ENCODE results near the gene ZCCHC12.

ZCCHC12 gene

DNA sequence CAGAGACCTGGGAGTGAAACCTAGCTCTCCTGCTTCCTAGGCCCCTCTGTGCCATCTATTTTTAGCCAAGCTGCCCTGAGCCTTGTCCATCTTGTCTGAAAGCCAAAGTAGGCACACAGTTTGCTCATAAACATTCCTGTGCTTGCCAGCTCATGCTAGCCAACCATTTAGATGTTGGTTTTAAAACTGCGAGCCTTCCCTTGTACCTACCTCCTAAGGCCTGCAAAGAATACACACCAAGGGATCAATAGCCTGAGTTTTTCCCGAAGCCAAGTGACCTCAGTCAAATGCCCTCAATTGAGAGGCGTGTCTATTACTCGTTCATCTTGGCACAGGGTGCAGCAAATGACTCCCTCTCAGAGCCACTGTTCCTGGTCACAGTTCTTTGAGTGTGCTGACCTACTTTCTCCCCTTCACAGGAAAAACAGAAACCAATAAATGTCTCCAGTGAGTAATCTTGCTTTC, 48.5 kb downstream of the ZCCHC12 start:
- DNase-seq = no peak

Data from activated naive CD4-positive, alpha-beta T cell treated with Interleukin-2 at 50 U/mL for 16 hours (primary cell).